RKO (cell line): Measurements from ENCODE around the gene COL6A2.
"Not testable (repeated sequence)": the region's sequence is repeated elsewhere in the genome, so short reads cannot be mapped to it uniquely, and the experiment has no call there.

Source experiments
- DNase-seq: peaks from one replicate; pipeline ENCODE4 v3.0.0-alpha.2; 2016; ENCODE audit warnings: low spot score

COL6A2 gene

GRCh38 chr21:46094401-46095082 lies 3.4 kb upstream of the COL6A2 start:
- no peak for DNase-seq

GRCh38 chr21:46095083-46095719 lies 2.7 kb upstream of the COL6A2 start:
- no peak for DNase-seq

DNA sequence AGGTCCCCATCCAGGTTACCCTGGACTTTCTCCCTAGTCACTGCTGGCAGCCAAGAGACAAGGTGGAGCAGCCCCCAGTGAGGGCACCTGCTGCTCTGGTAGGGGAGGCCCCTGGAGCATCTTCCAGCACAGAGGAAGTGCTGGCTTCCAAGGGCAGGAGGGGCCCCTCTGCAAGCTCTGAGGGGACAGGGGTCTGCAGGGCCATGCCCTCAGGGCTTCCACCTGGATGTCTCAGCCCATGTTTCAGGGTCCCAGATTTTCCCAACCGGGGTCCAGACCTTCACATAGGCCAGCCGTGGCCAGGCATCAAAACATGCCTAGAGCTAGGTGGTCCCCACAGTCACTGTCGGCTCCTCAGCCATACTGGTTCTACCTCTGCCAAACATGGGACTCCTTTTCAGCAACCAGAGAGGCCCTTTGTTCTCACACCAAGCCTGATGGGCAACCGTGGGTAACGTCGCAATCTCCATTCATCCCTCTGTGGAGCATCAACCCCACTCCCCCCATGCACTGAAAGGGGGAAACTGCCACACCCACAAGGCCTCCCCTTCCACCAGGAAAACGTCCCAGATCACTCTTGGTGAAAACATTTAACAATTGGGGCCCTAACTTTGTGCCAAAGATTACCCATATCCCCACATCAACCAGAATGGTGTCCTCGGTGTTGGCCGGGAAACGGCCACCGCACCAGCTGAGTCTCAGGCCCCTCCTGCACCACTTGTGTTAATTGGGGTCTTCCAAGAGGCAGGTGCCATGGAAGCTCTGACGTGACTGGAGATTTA lies 1.9 kb upstream of the COL6A2 start:
- no peak for DNase-seq

DNA sequence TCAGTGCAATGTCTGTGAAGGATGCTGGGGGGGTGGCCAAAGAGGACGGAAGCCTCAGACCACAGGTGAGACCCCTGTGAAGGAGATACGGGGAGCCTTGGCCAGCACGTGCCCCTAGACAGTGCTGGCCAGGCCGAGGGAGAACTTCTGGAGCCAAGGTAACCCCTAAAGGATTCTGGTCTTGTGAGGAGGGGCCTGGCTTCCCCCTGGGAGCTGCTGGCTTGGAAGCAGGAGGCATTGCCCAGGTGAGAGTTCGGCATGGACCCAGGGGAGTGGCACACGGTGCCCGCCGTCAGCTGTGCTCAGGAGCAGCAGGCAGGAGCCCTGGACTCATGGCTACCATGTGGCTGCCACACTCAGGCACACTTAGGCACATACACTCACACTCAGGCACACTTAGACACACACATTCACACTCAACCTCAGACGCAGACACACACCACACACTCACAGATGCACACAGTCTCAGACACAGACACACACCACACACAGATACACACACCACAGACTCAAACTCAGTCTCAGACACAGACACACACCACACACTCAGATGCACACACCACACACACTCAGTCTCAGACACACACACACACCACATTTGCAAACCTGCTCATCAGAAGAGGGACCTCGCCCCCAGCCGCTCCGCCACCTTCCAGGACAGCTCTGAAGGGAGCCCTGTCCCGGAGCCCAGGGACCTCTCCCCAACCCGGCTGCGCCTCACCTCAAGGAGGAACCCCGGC lies 1.1 kb upstream of the COL6A2 start:
- no peak for DNase-seq

DNA sequence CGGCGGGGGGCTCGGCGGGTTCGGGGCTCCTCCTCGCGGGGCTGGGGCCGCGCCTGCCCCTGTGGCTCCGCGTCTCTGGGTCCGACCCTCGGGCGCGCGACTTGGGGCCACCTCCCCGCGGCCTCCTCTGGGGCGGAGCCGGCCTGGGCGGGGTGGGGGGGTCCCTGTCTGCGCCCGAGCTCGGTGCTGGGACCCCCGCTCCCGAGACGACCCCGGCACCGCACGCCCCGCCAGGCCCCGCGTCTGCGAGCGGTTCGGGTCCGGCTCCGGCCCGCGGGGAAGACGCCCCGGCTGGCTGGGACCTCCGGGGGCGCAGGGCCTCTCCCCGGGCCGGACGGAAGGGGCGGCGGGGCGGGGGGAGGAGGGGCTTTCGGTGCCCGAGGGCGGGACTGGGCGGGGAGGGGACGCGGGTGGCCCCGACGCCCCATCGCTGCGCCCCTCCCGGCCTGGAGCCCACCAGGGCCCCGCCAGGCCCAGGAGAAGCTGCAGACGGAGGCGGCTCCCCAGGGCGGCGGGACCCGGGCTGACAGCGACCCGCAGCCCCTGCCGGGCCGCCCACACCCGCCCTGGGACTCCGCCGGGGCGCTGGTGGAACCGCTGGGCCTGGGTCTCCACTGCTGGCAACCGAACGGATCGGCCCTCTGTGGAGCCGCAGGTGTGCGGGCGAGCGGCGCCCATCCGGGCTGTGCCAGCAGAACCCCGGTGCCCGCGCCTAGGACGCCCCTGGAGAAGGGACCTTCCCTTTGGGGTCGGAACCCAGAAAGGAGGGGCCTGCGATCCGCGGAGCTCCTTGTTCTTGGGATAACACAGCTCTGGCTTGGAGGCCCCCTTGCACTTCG lies 610 bp downstream of the COL6A2 start:
- no peak for DNase-seq

- no peak for DNase-seq
These were observed 1.6 kb downstream of the COL6A2 start for GRCh38 chr21:46099476-46099875.

GRCh38 chr21:46100020-46100419 lies 2.1 kb downstream of the COL6A2 start:
- no peak for DNase-seq

DNA sequence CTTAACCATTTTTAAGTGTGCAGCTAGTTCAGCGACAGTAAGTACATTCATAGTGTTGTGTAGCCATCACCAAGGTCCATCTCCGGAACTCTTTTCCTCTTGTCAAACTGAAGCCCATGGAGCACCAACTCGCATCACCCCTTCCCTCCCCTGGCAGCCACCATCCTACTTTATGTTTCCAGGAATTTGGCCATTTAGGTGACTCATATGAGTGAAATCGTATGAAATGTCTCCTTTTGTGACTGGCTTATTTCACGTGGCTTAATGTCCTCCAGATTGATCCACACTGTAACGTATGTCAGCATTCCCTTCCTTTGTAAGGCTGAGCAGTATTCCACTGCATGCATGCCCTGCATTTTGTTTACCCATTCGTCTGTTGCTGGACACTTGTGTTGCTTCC lies 2.5 kb downstream of the COL6A2 start:
- no peak for DNase-seq

- no peak for DNase-seq
These were observed 3.0 kb downstream of the COL6A2 start for GRCh38 chr21:46100906-46101305.

DNA sequence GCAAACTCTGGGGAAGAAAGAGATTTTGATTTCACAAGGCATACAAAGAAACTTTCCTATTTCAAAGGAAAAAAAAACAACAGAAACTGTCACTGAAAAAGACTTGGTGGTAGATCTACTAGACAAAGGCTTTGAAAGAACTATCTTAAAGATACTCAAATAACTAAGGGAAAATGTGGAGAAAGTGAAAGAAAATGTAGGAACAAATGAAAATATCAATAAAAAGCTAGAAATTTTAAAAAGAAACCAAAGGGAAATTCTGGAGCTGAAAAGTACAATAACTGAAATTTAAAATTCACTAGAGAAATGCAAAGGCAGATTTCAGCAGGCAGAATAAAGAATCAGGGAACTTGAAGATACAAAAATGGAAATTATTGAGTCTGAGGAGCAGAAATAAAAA lies 6.2 kb downstream of the COL6A2 start:
- no peak for DNase-seq

- DNase-seq: not testable (repeated sequence)
These were observed 9.5 kb downstream of the COL6A2 start for GRCh38 chr21:46107376-46107775.

GRCh38 chr21:46108827-46109312 lies 11.0 kb downstream of the COL6A2 start:
- DNase-seq: no peak

DNA sequence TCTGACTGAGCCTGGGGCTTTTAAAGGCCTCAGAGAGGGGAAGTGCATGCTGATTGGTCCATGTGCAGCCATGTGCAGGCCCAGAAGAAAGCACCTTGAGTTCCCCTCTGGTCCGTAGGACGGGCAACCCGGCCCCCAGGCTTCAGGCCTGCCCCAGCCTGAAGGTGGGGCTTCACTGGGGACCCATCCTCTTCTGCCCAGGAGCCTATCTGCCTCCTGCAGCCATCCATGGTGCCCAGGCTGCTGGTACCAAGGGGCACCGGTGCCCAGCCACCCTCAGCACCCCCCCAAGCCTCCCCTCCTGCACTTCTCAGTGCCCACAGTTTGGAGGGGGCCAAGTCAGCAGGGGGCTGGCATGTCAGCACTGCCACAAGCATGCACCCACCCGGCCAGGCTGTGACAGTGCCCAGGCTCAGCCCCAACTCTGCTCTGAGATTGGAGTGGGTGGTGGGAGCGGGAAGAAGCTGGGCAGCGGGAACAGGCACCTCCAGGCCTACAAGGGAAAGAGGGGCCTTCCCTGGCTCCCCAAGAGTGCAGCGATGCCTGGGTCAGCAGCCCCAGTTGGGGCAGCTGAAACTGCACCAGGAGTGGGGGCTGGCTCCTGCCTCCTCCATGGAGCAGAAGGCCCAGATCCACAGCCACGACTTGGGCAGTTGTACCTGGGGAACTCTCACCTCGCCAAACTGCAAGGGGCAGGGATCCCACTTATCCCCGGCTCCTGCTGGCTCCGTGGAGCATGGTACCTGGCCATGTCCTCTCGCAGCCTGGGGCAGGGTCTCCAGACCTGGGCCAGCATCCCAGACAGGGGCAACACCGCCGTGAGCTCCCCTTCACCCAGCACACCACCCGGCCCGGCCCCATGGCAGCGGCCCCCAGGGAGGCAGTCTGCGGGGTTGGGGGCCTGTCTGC lies 11.7 kb downstream of the COL6A2 start:
- DNase-seq: no peak

- no peak for DNase-seq
These were observed 12.7 kb downstream of the COL6A2 start for GRCh38 chr21:46110499-46111192.

DNA sequence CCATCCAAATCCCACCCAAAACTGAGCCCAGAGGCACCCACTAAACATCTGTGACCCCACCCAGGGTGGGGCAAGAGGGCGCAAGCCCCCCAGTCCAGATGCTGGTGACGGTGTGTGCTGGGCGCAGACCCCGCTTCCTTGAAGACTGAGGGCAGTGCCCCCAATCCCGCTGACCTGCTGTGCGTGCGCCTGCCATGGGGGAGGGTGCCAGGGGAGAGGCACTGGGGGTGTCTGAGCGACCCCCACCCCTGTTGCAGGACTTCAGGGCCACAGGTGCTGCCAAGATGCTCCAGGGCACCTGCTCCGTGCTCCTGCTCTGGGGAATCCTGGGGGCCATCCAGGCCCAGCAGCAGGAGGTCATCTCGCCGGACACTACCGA lies 13.3 kb downstream of the COL6A2 start:
- no peak for DNase-seq

DNA sequence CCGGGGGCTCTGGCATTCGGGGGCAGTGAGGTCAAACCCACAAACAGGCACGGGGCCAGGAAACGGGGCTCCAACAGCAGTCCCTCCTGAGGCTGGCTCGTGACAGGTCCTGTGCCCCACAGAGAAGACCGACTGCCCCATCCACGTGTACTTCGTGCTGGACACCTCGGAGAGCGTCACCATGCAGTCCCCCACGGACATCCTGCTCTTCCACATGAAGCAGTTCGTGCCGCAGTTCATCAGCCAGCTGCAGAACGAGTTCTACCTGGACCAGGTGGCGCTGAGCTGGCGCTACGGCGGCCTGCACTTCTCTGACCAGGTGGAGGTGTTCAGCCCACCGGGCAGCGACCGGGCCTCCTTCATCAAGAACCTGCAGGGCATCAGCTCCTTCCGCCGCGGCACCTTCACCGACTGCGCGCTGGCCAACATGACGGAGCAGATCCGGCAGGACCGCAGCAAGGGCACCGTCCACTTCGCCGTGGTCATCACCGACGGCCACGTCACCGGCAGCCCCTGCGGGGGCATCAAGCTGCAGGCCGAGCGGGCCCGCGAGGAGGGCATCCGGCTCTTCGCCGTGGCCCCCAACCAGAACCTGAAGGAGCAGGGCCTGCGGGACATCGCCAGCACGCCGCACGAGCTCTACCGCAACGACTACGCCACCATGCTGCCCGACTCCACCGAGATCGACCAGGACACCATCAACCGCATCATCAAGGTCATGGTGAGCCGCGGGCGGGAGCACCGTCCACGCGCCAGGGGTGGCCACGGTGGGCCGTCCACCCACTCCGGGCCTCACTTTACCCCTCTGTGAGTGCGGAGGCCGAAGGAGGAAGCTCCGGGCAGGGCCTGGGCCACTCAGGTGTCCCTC lies 14.2 kb downstream of the COL6A2 start:
- DNase-seq: no peak

DNA sequence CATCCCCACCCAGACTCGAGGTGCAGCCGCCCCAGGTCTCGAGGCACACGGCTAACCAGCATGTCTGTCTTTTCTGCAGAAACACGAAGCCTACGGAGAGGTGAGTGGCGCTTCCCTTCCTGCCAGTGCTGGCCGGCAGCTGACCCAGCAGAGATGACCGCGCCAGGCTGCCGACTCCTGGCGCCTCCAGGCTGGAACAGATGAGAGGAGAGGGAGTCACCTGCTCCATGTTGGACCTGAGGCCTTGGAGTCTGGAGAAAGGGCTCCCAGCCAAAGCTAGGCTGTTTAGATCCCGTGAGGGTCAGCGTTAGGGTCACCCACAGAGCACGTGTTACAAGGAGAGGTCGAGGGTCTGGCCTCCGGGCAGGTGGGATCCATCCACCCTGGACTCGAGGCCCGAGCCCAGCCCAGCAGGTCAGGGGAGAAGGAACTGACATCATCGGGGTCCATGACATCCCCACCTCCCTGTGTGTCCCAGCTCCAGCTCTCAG lies 14.9 kb downstream of the COL6A2 start:
- DNase-seq: no peak

GRCh38 chr21:46113497-46114176 lies 15.7 kb downstream of the COL6A2 start:
- no peak for DNase-seq
